Measurements from ENCODE around the gene ARHGAP6.

DNA sequence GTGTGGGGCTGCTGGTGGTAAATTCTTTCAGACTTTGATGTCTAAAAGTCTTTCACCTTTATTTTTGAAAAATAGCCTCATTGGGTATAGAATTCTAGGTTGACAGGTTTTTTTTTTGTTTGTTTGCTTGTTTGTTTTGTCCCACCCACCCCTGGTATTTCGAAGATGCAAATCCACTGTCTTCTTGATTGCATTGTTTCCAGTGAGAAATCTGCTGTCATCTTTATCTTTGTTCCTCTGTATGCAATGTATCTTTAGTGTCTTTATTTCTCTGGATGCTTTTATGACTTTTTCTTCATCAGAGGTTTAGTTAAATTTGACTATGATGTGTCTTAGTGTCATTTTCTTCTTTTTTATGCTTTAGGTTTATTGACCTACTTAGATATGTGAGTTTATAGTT, 575.9 kb downstream of the ARHGAP6 start:
- TF ChIP-seq CEBPB (IDR thresholded peaks at IDR 0.05; ENCODE audit: low read depth): no peak
- TF ChIP-seq POLR2A (IDR thresholded peaks at IDR 0.05; ENCODE audit: borderline replicate concordance, extremely low read depth, insufficient read depth, insufficient read length): no peak
- no peak for TF ChIP-seq ELF1 (IDR thresholded peaks at IDR 0.05; ENCODE audit: borderline replicate concordance, low read depth)
- TF ChIP-seq RAD21 (IDR thresholded peaks at IDR 0.05; ENCODE audit: low read depth): no peak
- TF ChIP-seq, protein P1, sequence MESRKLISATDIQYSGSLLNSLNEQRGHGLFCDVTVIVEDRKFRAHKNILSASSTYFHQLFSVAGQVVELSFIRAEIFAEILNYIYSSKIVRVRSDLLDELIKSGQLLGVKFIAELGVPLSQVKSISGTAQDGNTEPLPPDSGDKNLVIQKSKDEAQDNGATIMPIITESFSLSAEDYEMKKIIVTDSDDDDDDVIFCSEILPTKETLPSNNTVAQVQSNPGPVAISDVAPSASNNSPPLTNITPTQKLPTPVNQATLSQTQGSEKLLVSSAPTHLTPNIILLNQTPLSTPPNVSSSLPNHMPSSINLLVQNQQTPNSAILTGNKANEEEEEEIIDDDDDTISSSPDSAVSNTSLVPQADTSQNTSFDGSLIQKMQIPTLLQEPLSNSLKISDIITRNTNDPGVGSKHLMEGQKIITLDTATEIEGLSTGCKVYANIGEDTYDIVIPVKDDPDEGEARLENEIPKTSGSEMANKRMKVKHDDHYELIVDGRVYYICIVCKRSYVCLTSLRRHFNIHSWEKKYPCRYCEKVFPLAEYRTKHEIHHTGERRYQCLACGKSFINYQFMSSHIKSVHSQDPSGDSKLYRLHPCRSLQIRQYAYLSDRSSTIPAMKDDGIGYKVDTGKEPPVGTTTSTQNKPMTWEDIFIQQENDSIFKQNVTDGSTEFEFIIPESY (IDR thresholded peaks at IDR 0.05; ENCODE audit: extremely low read depth, insufficient replicate concordance, low read length): no peak
- TF ChIP-seq TCF7L2 (IDR thresholded peaks at IDR 0.05; ENCODE audit: borderline replicate concordance, extremely low read depth, insufficient read depth, insufficient read length): no peak
- TF ChIP-seq, protein P2, sequence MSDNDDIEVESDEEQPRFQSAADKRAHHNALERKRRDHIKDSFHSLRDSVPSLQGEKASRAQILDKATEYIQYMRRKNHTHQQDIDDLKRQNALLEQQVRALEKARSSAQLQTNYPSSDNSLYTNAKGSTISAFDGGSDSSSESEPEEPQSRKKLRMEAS (IDR thresholded peaks at IDR 0.05): no peak
- no peak for TF ChIP-seq POLR2AphosphoS5 (IDR thresholded peaks at IDR 0.05; ENCODE audit: low read depth, low read length)

All from HCT116 (cell line).